HCT116 (cell line): ENCODE data around the gene FCMR. TPM values are rescaled to one million over a fixed set of nuclear protein-coding genes. Genes with fewer than 3 reads are reported as not detected.
A peak's percentile ranks its signal among the peaks of the same experiment; 100 is the strongest.

Experiments used
- ATAC-seq: fragments of 200-7000 bp; cut with Tn5 transposase; 2 replicates; pipeline ENCODE4 v1.9.1; 2020; ENCODE audit warnings: mild to moderate bottlenecking, moderate library complexity
- BruUV-seq: library from RNA; stranded (reverse); fragments of 400-500 nt; replicated peaks from 2 replicates; lab custom pipeline; 2021; lab: Mats Ljungman, UMichigan
- CTCF ChIA-PET: fragments of 300-600 bp; sonication (Branson Sonifier 250); formaldehyde crosslinking; loops from one replicate; lab custom pipeline; 2021; ENCODE audit warnings: antibody characterized with exemption; lab: Charles Lee
- POLR2A ChIA-PET: fragments of 300-600, 350-600 bp; sonication (Branson Sonifier 250); formaldehyde crosslinking; loops from one replicate; lab custom pipeline; 2021; ENCODE audit warnings: antibody characterized with exemption; lab: Charles Lee
- RAD21 ChIA-PET, 2 experiments: fragments of 300-600 bp; sonication (Branson Sonifier 250); formaldehyde crosslinking; loops; one replicate each; lab custom pipeline; 2023; ENCODE audit warnings: low total read pairs in 2 of 2; ENCODE audit not compliant: uncharacterized antibody in 2 of 2, unreplicated experiment in 2 of 2, low non-redundant PET in 1 of 2; lab: Charles Lee
- DNase-seq: peaks from one replicate; pipeline ENCODE4 v3.0.0-alpha.2; 2010; ENCODE audit warnings: low read depth, low spot score
- H2AFZ ChIP-seq: fragments of 200-600 bp; shearing (Covaris generic), sonication (generic); 2 replicates; pipeline ENCODE4 v1.6.1; 2017; ENCODE audit warnings: low read depth, mixed run types, mixed read lengths, antibody characterized with exemption, low read length; ENCODE audit not compliant: poor library complexity, severe bottlenecking
- H3K27ac ChIP-seq: 2 replicates; pipeline ENCODE4 v1.5.1; 2012; ENCODE audit warnings: low read depth, low read length
- H3K27me3 ChIP-seq: fragments of 200-600 bp; sonication (generic); 2 replicates; pipeline ENCODE4 v1.6.1; 2016; ENCODE audit warnings: mixed run types, low read length, mixed read lengths; ENCODE audit not compliant: insufficient read depth
- H3K36me3 ChIP-seq, 2 experiments: fragments of 200-500 bp in 1 of 2; fragments of 200-600 bp in 1 of 2; sonication (Bioruptor generic) in 1 of 2; sonication (generic) in 1 of 2; 2 replicates each; pipeline versions ENCODE4 v1.5.1 to v1.6.1; 2014 to 2016; ENCODE audit warnings: low read length in 2 of 2, inconsistent platforms in 1 of 2, mixed read lengths in 1 of 2, mixed run types in 1 of 2; ENCODE audit not compliant: insufficient read depth in 2 of 2, control insufficient read depth in 1 of 2
- H3K4me1 ChIP-seq, 2 experiments: fragments of 200-600 bp in 1 of 2; sonication (generic) in 1 of 2; 2 replicates each; pipeline versions ENCODE4 v1.5.1 to v1.6.1; 2012 to 2017; ENCODE audit warnings: low read length in 2 of 2, inconsistent platforms in 1 of 2, mild to moderate bottlenecking in 1 of 2, mixed read lengths in 1 of 2, mixed run types in 1 of 2, moderate library complexity in 1 of 2; ENCODE audit not compliant: insufficient read depth in 2 of 2, control insufficient read depth in 1 of 2
- H3K4me2 ChIP-seq: fragments of 200-600 bp; sonication (generic); 2 replicates; pipeline ENCODE4 v1.6.1; 2017; ENCODE audit warnings: mixed run types, low read length, mixed read lengths
- H3K4me3 ChIP-seq, 2 experiments: fragments of 200-600 bp in 1 of 2; sonication (generic) in 1 of 2; replicated peaks in 1 of 2; 2 replicates each; pipeline ENCODE4 v1.5.1; 2011 to 2016; ENCODE audit warnings: low read length in 2 of 2, control low read depth in 1 of 2, low read depth in 1 of 2, mild to moderate bottlenecking in 1 of 2, mixed read lengths in 1 of 2, mixed run types in 1 of 2
- H3K79me2 ChIP-seq: fragments of 200-600 bp; sonication (generic); 2 replicates; pipeline ENCODE4 v1.6.1; 2017; ENCODE audit warnings: mild to moderate bottlenecking, mixed run types, low read length, moderate library complexity, mixed read lengths; ENCODE audit not compliant: insufficient read depth
- H3K9ac ChIP-seq: fragments of 200-600 bp; sonication (generic); 2 replicates; pipeline ENCODE4 v1.6.1; 2016; ENCODE audit warnings: low read length, mixed read lengths
- H3K9me2 ChIP-seq: fragments of 200-600 bp; sonication (generic), shearing (Covaris generic); 2 replicates; pipeline ENCODE4 v1.6.1; 2017; ENCODE audit warnings: mixed run types, mild to moderate bottlenecking, moderate library complexity; ENCODE audit not compliant: insufficient read depth
- H3K9me3 ChIP-seq, 2 experiments: fragments of 200-500 bp in 1 of 2; fragments of 200-600 bp in 1 of 2; sonication (Bioruptor generic) in 1 of 2; sonication (generic) in 1 of 2; 2 replicates each; pipeline ENCODE4 v1.6.1; 2014 to 2017; ENCODE audit warnings: low read length in 2 of 2, mixed read lengths in 2 of 2, inconsistent platforms in 1 of 2, low read depth in 1 of 2, mild to moderate bottlenecking in 1 of 2, mixed run types in 1 of 2, moderate library complexity in 1 of 2; ENCODE audit not compliant: control insufficient read depth in 1 of 2, insufficient read depth in 1 of 2
- H4K20me1 ChIP-seq: fragments of 200-600 bp; sonication (generic), shearing (Covaris generic); 2 replicates; pipeline ENCODE4 v1.6.1; 2017; ENCODE audit warnings: mixed run types, mild to moderate bottlenecking, moderate library complexity; ENCODE audit not compliant: insufficient read depth
- CBX3 ChIP-seq: IDR thresholded peaks from 2 replicates; pipeline ENCODE4 v1.6.1; 2012; ENCODE audit warnings: low read depth
- ELF1 ChIP-seq: IDR thresholded peaks from 2 replicates; pipeline ENCODE4 v1.6.1; 2012; ENCODE audit warnings: low read depth, borderline replicate concordance
- JUND ChIP-seq: IDR thresholded peaks from 2 replicates; pipeline ENCODE4 v1.6.1; 2012
- SIN3A ChIP-seq: IDR thresholded peaks from 2 replicates; pipeline ENCODE4 v1.6.1; 2012; ENCODE audit warnings: low read depth
- YY1 ChIP-seq: IDR thresholded peaks from 2 replicates; pipeline ENCODE4 v1.6.1; 2011; ENCODE audit warnings: low read length, low read depth, moderate library complexity, mild to moderate bottlenecking; ENCODE audit not compliant: insufficient replicate concordance; ENCODE audit errors: extremely low read depth
- ZFX ChIP-seq: fragments of 450-650 bp; IDR thresholded peaks from 2 replicates; pipeline ENCODE4 v1.6.1; 2017
- intact Hi-C: fragments of 100-400 bp; cut with micrococcal nuclease; formaldehyde crosslinking; loops from 2 replicates; pipeline ENCODE4 v1.10.0; 2022
- total RNA-seq: library from RNA; stranded (reverse); gene quantifications from one replicate; pipeline ENCODE4 v1.2.1, GENCODE V29; 2021; ENCODE audit not compliant: unreplicated experiment
- TF ChIP-seq, protein P1 (sequence below): IDR thresholded peaks from 2 replicates; pipeline ENCODE4 v1.6.1; 2011; ENCODE audit warnings: mild to moderate bottlenecking, low read length, moderate library complexity; ENCODE audit not compliant: insufficient replicate concordance; ENCODE audit errors: extremely low read depth
- TF ChIP-seq, protein P2 (sequence below): IDR thresholded peaks from 2 replicates; pipeline ENCODE4 v1.6.1; 2012

Gene FCMR
- total RNA-seq, 1 experiment from 2014 or later, result 0.61 TPM

DNA sequence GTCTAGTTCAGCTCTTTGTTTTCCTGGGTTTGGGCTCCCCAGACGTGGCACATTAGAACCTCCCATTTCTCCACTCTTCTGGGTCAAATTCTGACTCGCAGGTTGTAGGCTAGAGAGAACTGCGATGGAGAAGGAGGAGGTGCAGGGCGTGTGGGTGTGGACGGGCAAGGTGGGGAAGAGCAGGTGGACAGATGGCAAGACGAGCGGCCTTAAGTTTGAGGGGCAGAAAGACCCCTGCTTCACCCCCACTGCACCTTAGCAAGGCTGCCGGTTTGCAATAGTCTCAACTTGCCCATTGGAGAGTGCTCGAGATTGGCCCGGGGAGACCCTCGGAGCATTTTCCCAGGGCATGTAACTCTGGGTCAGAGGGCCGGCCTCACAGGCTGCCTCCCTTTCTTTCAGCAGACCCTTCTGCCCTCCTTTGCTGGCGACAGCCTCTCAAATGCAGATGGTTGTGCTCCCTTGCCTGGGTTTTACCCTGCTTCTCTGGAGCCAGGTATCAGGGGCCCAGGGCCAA is 22.8 kb downstream of the FCMR start:
- no peaks in the 10 kb centered on the region for H3K79me2 ChIP-seq
- no TSS peak for BruUV-seq
- peak overlapping the region; percentile 63 for H3K4me2 ChIP-seq
- H3K4me3 ChIP-seq, result no peak overlapping the region
- no peaks in the 10 kb centered on the region for H3K27me3 ChIP-seq
- no peaks in the 10 kb centered on the region for H4K20me1 ChIP-seq
- peaks cover 9 to 18% of the 10 kb centered on the region in 2 experiments for H3K4me1 ChIP-seq
- ATAC-seq, result no peak
- intact Hi-C loops, result no loop called here
- H3K9ac ChIP-seq, result no peak overlapping the region
- no peaks in the 10 kb centered on the region for H3K36me3 ChIP-seq
- CTCF ChIA-PET, result interaction anchor here (0.9 to 2.0 kb wide), 2 partner anchors 13 to 33 kb away, joined by 3 to 5 read pairs; partner anchors contain the start of gene IL20
- no peak for DNase-seq
- TF ChIP-seq, protein P1, sequence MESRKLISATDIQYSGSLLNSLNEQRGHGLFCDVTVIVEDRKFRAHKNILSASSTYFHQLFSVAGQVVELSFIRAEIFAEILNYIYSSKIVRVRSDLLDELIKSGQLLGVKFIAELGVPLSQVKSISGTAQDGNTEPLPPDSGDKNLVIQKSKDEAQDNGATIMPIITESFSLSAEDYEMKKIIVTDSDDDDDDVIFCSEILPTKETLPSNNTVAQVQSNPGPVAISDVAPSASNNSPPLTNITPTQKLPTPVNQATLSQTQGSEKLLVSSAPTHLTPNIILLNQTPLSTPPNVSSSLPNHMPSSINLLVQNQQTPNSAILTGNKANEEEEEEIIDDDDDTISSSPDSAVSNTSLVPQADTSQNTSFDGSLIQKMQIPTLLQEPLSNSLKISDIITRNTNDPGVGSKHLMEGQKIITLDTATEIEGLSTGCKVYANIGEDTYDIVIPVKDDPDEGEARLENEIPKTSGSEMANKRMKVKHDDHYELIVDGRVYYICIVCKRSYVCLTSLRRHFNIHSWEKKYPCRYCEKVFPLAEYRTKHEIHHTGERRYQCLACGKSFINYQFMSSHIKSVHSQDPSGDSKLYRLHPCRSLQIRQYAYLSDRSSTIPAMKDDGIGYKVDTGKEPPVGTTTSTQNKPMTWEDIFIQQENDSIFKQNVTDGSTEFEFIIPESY, result no peak
- TF ChIP-seq JUND, result no peak
- TF ChIP-seq SIN3A, result no peak
- no peak for TF ChIP-seq ZFX
- no peak for TF ChIP-seq CBX3
- TF ChIP-seq YY1, result no peak
- TF ChIP-seq, protein P2, sequence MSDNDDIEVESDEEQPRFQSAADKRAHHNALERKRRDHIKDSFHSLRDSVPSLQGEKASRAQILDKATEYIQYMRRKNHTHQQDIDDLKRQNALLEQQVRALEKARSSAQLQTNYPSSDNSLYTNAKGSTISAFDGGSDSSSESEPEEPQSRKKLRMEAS, result no peak
- no peak for TF ChIP-seq ELF1
- POLR2A ChIA-PET, result no interaction called here
- no peaks in the 10 kb centered on the region for H3K9me2 ChIP-seq
- H3K9me3 ChIP-seq, result no peaks in the 10 kb centered on the region
- RAD21 ChIA-PET, result no interaction called here
- no peak overlapping the region for H3K27ac ChIP-seq
- H2AFZ ChIP-seq, result no peak overlapping the region
